ENCODE measurements around the gene MMAA.
"Not testable (repeated sequence)": the region's sequence is repeated elsewhere in the genome, so short reads cannot be mapped to it uniquely, and the experiment has no call there.

Gene MMAA

DNA sequence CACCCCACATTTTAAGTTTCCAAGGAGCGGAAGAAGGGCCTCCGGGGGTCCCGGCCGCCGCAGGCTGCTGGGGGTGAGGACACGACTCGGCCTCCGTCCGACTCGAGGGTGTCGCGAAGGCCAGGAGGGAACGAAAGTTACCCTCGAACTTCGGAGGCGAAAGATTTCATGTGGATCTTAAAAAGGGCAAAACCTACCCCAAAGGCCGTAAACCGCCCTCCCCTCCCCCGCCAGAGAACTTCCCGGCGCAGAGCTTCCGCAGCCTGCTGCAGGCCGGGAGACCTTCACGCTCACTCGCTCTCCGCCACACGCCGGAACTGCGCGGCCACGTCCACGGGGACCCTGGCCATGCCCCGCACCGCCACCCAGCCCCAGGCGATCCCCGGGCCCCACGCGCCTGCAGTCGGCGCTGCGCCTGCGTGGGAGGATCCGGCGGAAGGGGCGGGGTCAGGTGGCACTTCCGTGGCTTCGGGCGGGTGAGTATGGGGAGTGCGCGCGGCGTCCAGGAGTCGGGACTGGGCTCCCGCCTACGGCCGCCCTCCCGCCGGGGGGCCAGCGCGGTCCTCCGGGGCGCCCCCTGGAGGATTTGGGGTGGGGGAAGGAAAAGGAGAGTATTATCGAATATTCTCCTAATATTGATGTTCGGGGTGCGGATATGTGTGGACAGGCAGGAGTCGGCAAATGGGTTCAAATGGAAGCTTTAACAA lies at the start of gene MMAA:
Gene MMAA (plus strand): TSS at position 454 of the 707 bp plus-strand sequence. CDS start 19,755 bp downstream, outside the sequence.
- peak; percentile 96 for DNase-seq (ENCODE audit: low spot score)
- peak; percentile 68 for FAIRE-seq

GRCh38 chr4:145574546-145574945 lies 44.6 kb upstream of the MMAA start:
- not testable (repeated sequence) for FAIRE-seq; DNase-seq (ENCODE audit: low spot score)

GRCh38 chr4:145580906-145581305 lies 38.3 kb upstream of the MMAA start:
- FAIRE-seq (no peak), DNase-seq (ENCODE audit: low spot score) (peak; percentile 10)

DNA sequence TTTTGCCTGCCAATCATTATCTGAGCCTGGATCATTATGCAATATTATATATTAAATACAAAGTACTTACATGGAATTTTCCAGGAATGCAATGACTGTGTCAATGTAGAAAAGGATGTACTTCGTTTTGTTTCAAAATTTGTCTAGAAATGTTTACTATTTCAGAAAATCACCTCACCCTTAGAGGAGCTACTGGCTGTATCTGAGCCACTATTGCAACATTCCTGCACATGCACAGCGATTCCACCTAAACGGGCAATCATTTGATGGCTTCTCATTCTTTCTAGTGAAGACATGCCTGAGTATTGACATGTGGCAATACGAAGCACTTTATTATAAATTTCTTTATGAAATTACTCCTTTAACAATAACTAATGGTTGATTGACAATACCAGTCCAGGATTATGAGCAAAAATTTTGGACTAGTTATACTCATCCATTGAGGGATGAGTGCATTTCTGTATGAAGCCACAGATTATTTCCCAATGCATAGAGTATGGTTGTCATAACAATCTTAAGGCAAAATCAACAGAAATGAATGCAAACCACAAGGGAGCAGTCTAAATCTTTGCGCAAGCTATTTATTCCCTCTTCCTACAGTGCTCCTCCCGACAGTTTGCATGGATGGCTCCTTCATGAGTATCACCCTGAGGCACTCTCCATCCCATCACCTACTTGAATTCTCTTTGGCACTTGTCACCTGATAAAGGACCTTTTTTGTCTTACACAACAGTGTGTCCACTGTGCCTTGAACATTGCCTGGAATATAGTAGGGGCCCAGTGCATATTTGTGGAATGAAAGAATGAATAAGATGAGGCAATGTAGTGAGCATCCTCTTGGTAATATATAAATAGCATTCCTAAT lies 35.8 kb upstream of the MMAA start:
- FAIRE-seq = no peak
- DNase-seq (ENCODE audit: low spot score) = no peak

- no peak for DNase-seq (ENCODE audit: low spot score)
- FAIRE-seq = no peak
These were observed 32.0 kb upstream of the MMAA start for GRCh38 chr4:145587088-145587754.

GRCh38 chr4:145589381-145589780 lies 29.8 kb upstream of the MMAA start:
- not testable (repeated sequence) for FAIRE-seq; DNase-seq (ENCODE audit: low spot score)

- no peak for DNase-seq (ENCODE audit: low spot score)
- no peak for FAIRE-seq
These were observed 29.1 kb upstream of the MMAA start for GRCh38 chr4:145589916-145590702.

DNA sequence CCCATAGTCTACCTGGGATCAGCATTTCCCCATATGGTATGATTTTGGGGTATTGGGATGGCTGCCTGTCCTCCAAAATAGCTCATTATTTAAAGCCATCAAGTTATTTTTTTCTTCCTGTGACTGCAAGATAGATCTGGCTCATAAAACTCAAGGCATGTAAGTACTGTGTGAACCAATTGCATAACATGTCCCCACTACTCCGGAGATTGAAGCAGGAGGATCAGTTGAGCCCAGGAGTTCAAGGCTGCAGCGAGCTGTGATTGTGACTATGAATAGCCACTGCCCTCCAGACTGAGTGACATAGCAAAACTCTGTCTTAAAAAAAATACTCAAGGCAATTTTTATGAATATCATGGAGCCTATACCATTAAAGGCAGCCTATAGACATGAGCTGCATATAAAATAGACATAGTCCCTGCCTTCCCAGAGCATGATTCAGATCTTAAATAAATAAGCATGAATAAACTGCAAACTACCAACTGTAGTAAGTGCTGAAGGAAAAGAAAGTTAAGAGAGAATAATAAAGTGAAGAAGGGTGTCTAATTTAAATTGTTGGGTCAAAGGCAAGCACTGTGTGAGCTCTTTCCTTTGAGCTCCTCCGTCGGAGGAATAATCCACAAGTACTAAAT lies 16.9 kb upstream of the MMAA start:
- FAIRE-seq = no peak
- DNase-seq (ENCODE audit: low spot score) = no peak

DNA sequence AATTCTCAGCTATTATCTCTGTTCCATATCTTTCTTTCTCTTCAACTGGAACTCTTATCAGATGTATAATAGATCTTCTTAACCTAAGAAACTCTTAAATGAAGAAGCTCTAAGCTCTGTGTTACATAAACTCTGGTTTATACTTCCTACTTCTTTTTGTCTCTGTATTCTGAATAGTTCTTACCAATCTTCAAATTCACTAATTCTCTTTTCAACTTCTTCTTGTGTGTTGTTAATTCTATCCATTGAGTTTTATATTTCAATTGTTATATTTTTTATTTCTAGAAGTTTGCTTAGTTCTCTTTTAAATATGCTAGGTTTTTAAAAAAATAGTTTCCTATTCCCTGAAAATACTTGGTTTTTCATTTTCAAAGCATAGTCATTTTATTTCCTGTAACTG lies 13.2 kb upstream of the MMAA start:
- no peak for FAIRE-seq

DNA sequence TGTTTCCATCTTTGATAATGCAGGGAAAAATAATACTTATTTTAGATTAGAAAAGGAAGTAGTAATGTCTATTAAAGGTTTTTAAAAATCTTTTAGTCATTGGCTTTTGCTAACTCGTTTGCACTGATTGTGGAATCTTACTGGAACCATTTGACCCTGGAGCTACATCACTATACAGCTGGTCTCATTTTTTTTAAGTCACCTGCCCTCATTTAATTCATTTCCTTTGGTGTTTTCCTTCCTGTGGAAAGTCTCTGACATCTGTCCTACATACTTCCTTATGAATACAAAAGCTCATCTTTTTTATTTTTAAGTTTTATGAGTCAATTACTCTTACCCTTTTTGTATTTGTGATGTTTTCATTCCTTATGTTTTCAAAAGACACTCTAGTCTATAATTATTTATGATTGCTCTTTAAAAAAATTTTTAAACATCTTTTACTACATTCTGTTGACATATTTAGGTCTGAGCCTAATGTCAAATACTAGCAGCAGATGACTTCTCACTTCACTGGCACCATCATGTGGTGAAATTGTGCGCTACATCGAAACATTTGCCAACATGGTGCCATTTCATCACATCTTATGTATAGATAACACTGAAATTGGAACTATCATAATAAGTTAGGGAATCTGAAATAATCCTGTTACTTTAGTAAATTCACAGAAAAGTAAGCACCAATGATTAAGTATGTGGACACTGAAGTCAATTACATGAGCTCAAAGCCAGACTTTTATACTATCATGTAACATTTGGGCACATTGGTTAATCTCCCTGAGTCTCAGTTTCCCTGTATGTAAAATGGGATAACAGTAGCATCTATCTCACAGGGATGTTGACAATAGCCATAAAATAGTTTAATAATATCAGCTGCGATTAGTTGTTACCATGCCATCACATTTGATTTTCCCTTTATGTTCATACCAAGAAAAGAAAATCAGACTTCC lies 9.4 kb upstream of the MMAA start:
- FAIRE-seq (no peak), DNase-seq (ENCODE audit: low spot score) (peak; percentile 37)

More for the DNA sequence above, 13.2 kb upstream of the MMAA start:
- no peak for DNase-seq (ENCODE audit: low spot score)

DNA sequence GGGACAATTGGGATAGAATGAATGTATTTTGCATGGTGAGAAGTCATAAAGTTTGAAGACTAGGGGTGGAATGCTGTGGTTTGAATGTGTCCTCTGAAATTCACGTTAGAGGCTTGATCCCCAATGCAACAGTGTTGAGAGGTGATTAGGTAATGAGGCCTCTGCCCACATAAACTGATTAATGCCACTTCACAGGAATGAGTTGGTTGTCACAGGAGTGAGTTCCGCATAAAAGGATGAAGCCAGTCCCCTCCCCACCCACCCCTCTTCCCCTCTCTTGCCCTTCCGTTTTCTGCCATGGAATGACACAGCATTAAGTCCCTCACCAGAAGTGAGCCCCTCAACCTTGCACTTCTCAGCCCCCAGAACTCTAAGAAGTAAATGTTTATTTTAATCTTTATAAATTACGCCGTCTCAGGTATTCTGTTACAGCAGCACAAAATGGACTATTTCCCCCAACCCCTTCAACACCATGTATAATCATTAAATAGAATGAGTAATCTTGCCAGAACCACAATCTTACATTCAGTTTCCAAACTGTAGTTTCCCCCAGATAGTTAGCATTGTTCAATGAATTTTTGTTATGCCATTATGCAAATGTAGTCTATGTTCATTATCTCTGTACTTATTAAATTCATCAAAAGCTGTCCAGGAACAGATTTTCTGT lies 5.5 kb upstream of the MMAA start:
- DNase-seq (ENCODE audit: low spot score) (no peak), FAIRE-seq (no peak)

DNA sequence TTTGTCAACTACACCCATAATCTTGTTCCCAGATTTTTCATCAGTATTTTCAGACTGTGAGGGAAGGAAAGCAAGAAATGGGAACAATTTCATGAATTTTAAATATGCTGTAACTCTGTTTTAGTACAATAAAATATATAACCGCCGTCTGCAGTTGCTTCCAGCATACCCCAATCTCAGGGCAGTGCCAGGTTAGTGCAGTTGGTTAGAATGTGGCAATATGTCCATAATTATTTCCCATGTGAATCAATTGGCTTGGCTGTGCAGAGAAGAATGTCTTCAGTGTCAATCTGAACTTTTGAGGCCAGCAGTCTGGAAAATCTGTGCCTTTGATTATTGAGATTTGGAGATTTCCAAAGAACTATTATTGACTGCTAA lies 5.0 kb upstream of the MMAA start:
- FAIRE-seq = no peak

GRCh38 chr4:145618210-145618931 lies 814 bp upstream of the MMAA start:
- FAIRE-seq = no peak
- DNase-seq (ENCODE audit: low spot score) = peak; percentile 7

More for the DNA sequence above, 5.0 kb upstream of the MMAA start:
- DNase-seq (ENCODE audit: low spot score) = no peak

- no peak for FAIRE-seq
- DNase-seq (ENCODE audit: low spot score) = no peak
These were observed 433 bp downstream of the MMAA start for GRCh38 chr4:145619639-145619996.

DNA sequence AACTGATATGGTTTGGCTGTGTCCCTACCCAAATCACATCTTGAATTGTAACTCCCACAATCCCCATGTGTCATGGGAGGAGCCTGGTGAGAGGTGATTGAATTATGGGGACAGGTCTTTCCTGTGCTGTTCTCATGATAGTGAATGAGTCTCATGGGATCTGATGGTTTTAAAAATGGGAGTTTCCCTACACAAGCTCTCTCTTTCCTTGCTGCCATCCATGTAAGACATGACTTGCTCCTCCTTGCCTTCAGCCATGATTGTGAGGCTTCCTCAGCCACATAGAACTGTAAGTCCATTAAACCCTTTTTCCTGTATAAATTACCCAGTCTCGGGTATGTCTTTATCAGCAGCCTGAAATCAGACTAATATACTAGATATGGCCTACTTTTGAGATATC lies 2.9 kb downstream of the MMAA start:
- not testable (repeated sequence) for FAIRE-seq

GRCh38 chr4:145623831-145624230 lies 4.6 kb downstream of the MMAA start:
- FAIRE-seq = no peak
- no peak for DNase-seq (ENCODE audit: low spot score)

More for the DNA sequence above, 2.9 kb downstream of the MMAA start:
- not testable (repeated sequence) for DNase-seq (ENCODE audit: low spot score)

- no peak for FAIRE-seq
- no peak for DNase-seq (ENCODE audit: low spot score)
These were observed 6.8 kb downstream of the MMAA start for GRCh38 chr4:145625677-145626622.
